M059J (cell line): ENCODE measurements around the gene MAPK10. TPM values are rescaled to one million over a fixed set of nuclear protein-coding genes. Genes with fewer than 3 reads are reported as not detected.
A peak's percentile ranks its signal among the peaks of the same experiment; 100 is the strongest.

Experiments used
- DNase-seq: peaks from one replicate; pipeline ENCODE4 v3.0.0-alpha.2; 2012; ENCODE audit warnings: low read depth
- total RNA-seq: library from RNA; depleted of rRNA; stranded (reverse); fragments of >200 nt; shearing (Covaris generic); gene quantifications from 2 replicates; pipeline ENCODE4 v1.2.3, GENCODE V29; 2014; rRNA removed

The MAPK10 gene
- 0.52 and 2.3 TPM in 2 replicates for total RNA-seq

DNA sequence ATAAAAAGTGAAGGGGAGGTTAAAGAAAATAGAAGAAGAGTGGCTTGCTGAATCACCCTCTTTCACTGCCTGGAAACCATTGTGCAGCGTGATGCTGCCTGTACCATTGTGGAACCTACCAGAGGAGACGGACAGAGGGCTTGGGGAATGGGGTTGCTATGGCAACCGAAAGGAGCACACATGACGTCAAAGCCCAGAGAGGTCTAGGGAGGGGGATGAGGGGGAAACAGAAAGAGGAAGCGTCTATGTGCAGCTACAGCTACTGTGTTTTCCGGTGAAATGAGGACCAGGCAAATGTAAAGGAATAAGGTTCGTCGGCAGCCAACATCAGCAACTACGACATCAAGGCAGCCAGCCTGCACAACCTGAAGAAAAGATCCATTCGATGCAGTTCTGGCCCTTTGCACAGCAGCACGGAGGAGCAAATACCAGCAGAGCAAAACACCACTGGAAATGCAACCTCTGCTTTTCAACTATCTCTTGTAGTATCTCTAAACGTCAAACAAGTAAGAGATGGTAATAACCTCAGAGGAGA is at the start of gene MAPK10:
TSS of gene MAPK10 (minus strand) at position 110 of the 535 bp plus-strand sequence.
- DNase-seq: peak; percentile 88

DNA sequence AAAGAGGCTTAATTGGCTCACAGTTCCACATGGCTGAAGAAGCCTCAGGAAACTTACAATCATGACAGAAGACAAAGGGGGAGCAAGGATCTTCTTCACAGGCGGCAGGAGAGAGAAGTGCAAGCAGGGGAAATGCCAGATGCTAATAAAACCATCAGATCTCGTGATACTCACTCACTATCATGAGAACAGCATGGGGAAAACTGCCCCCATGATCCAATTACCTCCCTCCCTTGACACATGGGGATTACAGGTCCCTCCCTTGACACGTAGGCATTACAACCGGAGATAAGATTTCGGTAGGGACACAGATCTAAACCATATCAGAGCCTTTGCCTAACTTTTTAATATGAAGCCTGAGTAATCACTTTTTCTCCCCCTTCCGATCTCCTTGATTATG is 43.7 kb upstream of the MAPK10 start:
- no peak for DNase-seq

DNA sequence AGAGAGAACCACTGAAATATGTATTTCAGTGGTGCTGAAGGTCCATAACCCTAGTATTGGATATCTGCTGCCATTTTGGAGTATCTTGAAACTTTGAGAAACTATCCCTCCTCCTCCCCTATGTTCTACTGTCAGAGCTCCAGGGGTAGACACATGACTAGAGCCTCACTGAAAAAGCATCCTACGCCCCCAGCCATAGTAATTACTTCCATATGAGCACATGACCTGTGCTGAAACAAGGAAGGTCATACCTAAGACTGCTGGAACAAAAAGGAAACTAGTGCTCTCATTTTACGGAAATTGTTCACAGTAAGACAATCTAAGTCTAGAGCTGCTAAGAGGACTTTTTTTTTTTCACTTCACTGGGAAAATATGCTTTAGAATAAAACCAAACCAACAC is 42.0 kb upstream of the MAPK10 start:
- no peak for DNase-seq

- no peak for DNase-seq
These were observed 40.4 kb upstream of the MAPK10 start for GRCh38 chr4:86400216-86400615.

DNA sequence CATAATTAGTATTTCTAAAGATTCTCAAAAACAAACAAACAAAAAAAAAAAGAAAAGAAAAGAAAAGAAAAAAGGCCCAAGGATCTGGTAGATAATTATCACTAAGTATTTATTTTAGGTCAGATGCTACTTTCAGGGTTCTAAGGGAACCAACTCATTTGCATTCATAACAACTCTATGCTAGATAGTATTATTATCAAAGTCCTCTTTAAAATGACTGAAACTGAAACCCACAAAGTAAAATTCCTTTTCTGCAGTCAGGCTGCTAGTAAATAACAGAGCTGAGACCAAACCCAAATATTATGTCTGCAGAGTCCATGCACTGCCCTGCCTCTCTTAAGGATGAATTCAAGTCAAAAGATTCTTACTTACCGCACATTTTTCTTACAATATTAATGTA is 38.3 kb upstream of the MAPK10 start:
- no peak for DNase-seq

DNA sequence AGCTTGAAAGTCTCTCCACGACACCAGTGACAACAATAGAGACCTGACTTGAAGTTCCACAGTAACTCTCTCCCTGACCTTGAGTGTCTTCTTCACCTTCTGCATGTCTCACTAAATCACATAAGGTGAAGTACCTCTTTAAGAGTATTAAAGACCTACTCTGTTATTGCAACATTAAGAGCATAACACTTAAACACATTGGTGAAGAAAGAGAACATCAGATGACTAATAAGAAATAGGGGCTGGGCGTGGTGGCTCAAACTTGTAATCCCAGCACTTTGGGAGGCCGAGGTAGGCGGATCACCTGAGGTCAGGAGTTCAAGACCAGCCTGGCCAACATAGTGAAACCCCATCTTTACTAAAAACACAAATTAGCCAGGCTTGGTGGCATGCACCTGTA is 33.9 kb upstream of the MAPK10 start:
- no peak for DNase-seq

- no peak for DNase-seq
These were observed 29.8 kb upstream of the MAPK10 start for GRCh38 chr4:86389664-86390063.

- DNase-seq: no peak
These were observed 28.4 kb upstream of the MAPK10 start for GRCh38 chr4:86388252-86388651.

DNA sequence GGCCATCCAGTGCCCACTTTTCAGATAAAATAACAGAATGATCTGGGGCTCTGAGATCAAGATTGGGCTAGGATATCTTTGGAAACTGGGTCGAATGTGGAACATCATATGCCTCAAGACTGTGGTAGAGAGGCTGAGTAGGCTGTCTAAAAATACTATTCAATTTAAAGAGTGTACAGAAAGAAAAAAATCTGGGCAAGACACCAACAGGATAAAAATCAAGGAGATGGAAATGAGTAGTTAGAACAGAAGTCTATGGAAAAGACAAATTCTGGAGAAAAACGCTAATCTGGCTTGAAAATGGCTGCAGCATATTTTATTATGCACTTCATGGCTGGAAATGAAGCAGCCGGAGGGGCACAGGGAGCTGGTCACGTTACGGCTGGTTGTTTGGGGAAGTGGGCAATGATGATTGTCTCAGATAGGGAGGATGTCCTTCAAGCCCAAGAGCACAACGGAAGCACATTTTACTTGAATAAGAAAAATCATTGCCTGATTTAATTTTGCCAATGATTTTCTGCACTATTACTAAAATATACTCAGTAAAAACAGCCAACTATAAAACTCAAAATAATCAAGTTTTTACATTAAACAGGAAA is 27.1 kb upstream of the MAPK10 start:
- DNase-seq: no peak

GRCh38 chr4:86386201-86386600 is 26.3 kb upstream of the MAPK10 start:
- no peak for DNase-seq

DNA sequence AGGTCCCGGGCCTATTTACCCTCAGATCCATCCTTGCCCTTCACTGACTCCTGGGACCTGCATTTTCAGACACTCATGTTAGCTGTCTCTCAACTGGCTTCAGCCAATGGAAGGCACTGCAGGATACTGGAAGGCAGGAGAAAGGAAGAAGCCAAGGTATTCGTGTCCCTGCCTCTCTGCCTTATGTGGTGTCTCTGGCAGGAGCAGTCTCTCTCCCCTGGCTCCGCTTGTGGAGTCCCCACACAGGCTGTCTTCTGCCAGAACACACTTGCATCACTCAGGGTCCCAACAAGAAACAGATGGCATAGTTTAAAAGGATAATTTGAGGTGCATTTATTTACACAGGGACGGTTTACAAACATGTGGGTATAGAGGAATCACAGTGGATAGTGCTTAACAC is 21.6 kb upstream of the MAPK10 start:
- no peak for DNase-seq

DNA sequence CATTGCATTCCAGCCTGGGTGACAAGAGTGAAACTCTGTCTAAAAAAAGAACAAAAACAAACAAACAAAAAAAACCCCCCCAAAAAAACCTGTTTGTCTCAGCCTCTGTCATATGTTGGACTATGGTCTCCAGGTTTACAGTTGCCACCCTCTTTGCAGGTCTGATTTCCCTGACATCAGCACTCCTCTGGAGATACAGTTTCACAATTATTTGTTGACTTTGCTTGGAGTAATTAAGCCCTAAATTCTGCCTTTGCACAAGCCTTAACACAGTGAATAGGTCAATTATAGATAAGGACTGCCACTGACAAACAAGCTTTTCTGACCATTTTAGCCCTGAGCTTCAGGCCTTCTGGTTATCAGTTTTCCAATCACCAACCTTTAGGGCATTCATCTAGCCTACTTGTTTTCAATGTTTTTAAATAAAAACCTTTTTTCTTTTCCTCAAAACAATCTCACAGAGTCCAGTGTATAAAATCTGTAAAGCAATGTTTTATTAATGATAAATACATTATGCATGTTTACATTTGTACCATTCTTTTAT is 20.4 kb upstream of the MAPK10 start:
- DNase-seq: no peak

DNA sequence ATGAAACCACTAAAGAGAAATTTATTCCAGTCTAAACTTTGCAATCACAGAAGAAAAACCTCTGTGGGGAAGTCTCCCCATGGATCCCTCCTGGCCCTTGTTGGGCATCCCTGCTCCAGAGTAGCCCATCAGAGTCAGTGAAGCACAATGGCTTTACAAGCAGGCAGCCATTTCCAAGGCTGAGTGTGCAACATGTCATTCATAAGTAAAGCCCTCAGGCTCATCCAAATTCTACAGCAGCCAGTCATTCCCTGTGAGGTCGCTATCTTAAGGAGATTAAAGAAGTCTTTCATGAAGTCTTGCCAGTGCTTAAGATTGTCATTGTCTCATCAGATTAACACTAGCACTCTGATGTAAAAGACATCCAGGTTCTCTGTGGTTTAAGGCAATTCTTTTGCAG is 17.0 kb upstream of the MAPK10 start:
- peak; percentile 21 for DNase-seq

GRCh38 chr4:86368433-86368832 is 8.6 kb upstream of the MAPK10 start:
- DNase-seq: no peak

DNA sequence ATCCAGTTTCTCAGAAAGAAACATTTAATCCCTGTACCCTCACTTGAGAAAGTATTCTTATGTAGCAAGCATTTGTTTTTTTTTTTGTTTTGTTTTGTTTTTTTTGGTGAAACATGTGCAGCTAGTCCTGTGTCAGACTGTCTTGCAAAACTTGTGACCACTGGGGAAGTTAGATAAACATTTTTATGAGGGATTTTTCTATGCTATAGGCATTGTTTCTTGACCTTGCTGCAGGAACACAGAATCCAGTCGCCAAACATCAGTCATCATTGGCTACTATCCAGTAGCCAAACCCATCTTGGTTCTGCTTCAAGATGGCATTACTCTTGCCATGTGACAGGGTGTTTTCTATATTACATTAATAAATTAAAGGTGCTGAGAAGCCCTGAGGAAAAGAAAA is 7.7 kb upstream of the MAPK10 start:
- peak; percentile 25 for DNase-seq

DNA sequence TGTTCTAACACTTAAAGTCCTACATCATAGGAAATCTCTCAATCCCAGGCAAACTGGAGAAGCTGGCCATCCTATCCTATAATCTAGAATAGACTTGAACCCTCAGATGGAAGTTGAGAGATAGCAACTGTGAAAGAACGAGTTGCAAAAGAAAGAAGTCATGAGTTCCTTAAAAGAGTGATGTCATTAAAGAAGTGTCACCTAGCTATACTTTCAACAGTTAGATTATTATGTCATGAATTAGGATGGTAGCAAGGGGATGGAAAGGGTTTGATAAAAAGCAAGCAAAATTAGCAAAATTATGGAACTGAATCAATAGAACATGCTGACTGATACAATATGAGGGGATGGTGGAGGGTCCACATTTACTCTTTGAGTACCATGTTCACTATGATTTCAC is 7.1 kb upstream of the MAPK10 start:
- DNase-seq: no peak

DNA sequence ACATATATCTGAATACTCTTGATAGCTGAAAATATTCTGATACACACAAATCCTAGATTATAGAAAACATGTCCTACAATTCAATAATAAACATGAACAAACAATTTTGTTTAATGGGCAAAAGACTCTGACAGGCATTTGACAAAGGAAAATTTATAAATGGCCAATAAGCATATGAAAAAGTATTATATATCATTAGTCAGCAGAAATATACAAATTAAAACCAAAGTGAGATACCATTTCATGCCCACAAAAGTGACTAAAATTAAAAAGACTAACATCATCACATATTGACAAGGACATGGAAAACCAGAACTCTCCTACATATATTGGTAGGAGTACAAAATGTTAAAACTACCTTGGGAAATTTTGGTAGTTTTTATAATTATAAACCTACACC is 2.7 kb upstream of the MAPK10 start:
- DNase-seq: no peak

DNA sequence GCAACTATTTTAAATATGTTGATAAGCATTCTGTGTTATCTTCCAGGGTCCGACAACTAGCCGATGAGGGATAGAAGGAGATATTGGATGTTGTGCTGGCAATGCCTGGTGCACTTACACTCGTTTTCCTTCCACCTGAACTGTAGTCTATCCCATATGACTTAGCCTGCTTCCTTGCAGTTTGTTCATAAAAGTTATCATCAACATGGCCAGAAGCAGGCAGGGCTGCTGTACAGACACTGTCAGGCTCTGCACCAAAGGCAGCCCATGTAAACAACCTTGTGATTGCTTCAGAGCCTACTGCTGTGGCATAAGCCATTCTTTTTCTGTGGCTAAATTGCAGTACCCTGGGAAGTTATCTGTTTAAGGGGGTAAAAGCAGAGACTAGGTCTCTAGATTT is 1.6 kb downstream of the MAPK10 start:
- no peak for DNase-seq

GRCh38 chr4:86357608-86358007 is 2.2 kb downstream of the MAPK10 start:
- no peak for DNase-seq

DNA sequence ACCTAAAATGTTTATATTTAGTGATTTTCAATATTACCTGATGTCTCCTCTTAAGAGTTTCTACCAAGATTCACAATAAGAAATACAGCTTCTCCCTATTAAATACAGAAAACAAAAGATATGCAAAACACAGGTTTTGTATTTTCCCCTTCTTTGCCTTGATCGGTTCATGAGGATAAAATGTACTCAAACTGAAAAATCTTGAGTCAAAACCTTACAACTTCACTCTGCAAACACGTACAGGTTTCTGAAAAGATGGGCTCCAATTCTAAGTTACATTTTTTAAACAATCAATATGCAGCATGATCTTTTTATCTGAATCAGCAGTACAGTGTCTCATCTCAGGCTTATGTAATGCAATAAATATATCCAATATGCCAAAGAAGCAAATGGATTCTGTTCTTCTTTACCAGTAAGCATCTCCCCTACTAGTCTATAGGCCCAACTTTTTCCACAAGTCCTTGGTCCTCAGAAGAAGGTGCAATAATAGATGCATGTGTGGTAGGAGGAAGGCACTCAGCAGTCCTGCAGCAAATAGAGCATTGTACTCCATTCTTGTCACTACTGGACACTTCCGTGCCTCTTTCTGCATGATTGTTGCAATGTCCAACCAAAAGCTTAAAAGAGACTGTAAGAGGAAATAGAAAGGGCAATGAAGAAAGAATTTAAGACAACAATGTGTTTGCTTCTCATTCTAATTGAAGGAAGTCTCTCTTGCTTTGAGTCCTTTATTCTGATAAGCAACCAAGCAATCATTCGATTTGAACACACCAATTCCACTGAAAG is 3.2 kb downstream of the MAPK10 start:
- DNase-seq: no peak

GRCh38 chr4:86354390-86354789 is 5.5 kb downstream of the MAPK10 start:
- no peak for DNase-seq

DNA sequence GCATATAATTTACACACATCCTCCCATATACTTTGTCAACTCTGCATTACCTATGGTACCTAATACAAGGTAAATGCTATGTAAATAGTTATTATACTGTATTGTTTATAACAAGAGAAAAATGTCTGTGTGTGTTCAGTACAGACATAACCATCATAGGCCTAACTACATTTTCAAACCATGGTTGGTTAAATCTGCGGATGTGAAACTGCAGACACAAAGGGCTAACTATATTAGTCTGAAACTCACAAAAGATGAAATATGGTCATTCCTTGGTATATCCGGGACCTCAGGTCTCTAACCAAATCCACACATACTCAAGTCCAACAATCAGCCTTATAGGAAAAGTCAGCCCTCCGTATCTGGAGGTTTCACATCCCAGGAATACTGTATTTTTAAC is 13.5 kb downstream of the MAPK10 start:
- no peak for DNase-seq

DNA sequence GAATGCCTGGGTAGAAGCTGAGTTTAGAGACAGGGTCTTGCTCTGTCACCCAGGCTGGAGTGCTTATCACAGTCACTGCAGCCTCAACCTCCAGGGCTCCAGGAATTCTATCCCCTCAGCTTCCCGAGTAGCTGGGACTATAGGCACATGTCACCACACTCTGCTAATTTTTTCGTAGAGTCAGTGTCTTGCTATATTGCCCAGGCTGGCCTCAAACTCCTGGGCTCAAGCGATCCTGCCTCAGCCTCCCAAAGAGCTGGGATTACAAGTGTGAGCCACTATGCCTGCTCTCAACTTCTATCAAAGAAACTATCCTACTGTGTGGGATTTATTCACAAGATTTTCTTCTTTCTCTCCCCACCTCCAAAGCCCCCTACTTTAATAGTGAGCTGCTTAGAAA is 15.7 kb downstream of the MAPK10 start:
- no peak for DNase-seq
